SK-N-SH (cell line): ENCODE results near the gene UBE2E3.

ENCODE experiments used
- CTCF ChIP-seq: fragments of 200-600 bp; sonication (generic); IDR thresholded peaks from 2 replicates; pipeline ENCODE4 v1.6.1; 2017; ENCODE audit warnings: antibody characterized with exemption, mild to moderate bottlenecking, moderate library complexity
- FOXM1 ChIP-seq: IDR thresholded peaks from 2 replicates; pipeline ENCODE4 v1.4.0; 2012; ENCODE audit warnings: low read depth, mild to moderate bottlenecking
- MAX ChIP-seq: IDR thresholded peaks from 2 replicates; pipeline ENCODE4 v1.4.0; 2012; ENCODE audit warnings: low read depth
- TF ChIP-seq, protein P1 (sequence below): IDR thresholded peaks from 2 replicates; pipeline ENCODE4 v1.6.1; 2012; ENCODE audit warnings: mild to moderate bottlenecking, low read depth, low read length, moderate library complexity
- TF ChIP-seq, protein P2 (sequence below): IDR thresholded peaks from 2 replicates; pipeline ENCODE4 v1.4.0; 2012; ENCODE audit warnings: low read depth, borderline replicate concordance

GRCh38 chr2:181041661-181042060 lies 61.3 kb downstream of the UBE2E3 start:
- no peak for TF ChIP-seq MAX
- TF ChIP-seq, protein P1, sequence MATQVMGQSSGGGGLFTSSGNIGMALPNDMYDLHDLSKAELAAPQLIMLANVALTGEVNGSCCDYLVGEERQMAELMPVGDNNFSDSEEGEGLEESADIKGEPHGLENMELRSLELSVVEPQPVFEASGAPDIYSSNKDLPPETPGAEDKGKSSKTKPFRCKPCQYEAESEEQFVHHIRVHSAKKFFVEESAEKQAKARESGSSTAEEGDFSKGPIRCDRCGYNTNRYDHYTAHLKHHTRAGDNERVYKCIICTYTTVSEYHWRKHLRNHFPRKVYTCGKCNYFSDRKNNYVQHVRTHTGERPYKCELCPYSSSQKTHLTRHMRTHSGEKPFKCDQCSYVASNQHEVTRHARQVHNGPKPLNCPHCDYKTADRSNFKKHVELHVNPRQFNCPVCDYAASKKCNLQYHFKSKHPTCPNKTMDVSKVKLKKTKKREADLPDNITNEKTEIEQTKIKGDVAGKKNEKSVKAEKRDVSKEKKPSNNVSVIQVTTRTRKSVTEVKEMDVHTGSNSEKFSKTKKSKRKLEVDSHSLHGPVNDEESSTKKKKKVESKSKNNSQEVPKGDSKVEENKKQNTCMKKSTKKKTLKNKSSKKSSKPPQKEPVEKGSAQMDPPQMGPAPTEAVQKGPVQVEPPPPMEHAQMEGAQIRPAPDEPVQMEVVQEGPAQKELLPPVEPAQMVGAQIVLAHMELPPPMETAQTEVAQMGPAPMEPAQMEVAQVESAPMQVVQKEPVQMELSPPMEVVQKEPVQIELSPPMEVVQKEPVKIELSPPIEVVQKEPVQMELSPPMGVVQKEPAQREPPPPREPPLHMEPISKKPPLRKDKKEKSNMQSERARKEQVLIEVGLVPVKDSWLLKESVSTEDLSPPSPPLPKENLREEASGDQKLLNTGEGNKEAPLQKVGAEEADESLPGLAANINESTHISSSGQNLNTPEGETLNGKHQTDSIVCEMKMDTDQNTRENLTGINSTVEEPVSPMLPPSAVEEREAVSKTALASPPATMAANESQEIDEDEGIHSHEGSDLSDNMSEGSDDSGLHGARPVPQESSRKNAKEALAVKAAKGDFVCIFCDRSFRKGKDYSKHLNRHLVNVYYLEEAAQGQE, result no peak
- TF ChIP-seq CTCF, result no peak
- TF ChIP-seq, protein P2, sequence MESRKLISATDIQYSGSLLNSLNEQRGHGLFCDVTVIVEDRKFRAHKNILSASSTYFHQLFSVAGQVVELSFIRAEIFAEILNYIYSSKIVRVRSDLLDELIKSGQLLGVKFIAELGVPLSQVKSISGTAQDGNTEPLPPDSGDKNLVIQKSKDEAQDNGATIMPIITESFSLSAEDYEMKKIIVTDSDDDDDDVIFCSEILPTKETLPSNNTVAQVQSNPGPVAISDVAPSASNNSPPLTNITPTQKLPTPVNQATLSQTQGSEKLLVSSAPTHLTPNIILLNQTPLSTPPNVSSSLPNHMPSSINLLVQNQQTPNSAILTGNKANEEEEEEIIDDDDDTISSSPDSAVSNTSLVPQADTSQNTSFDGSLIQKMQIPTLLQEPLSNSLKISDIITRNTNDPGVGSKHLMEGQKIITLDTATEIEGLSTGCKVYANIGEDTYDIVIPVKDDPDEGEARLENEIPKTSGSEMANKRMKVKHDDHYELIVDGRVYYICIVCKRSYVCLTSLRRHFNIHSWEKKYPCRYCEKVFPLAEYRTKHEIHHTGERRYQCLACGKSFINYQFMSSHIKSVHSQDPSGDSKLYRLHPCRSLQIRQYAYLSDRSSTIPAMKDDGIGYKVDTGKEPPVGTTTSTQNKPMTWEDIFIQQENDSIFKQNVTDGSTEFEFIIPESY, result no peak
- TF ChIP-seq FOXM1, result no peak
